ENCODE measurements around the gene TMEM50B.
"Not testable (repeated sequence)": the region's sequence is repeated elsewhere in the genome, so short reads cannot be mapped to it uniquely, and the experiment has no call there.

TMEM50B gene

GRCh38 chr21:33434770-33435360, 44.9 kb downstream of the TMEM50B start:
- no peak for DNase-seq
- intact Hi-C loops (cut with DNase I) = loop anchor here (5.0 kb wide), 1 partner anchor 233 kb away; no protein-coding TSS in a partner anchor

- intact Hi-C loops (cut with DNase I) = loop anchor here (5.0 kb wide), 1 partner anchor 231 kb away; no protein-coding TSS in a partner anchor
These were observed 46.2 kb downstream of the TMEM50B start for GRCh38 chr21:33433425-33434114.

GRCh38 chr21:33433001-33433400, 46.8 kb downstream of the TMEM50B start:
- no peak for DNase-seq
- intact Hi-C loops (cut with DNase I) = loop anchor here (5.0 kb wide), 1 partner anchor 231 kb away; no protein-coding TSS in a partner anchor

More at GRCh38 chr21:33433425-33434114, 46.2 kb downstream of the TMEM50B start:
- no peak for DNase-seq

- intact Hi-C loops (cut with DNase I) = loop anchor here (5.0 kb wide), 1 partner anchor 230 kb away; no protein-coding TSS in a partner anchor
- DNase-seq = no peak
These were observed 47.3 kb downstream of the TMEM50B start for GRCh38 chr21:33432496-33432895.

DNA sequence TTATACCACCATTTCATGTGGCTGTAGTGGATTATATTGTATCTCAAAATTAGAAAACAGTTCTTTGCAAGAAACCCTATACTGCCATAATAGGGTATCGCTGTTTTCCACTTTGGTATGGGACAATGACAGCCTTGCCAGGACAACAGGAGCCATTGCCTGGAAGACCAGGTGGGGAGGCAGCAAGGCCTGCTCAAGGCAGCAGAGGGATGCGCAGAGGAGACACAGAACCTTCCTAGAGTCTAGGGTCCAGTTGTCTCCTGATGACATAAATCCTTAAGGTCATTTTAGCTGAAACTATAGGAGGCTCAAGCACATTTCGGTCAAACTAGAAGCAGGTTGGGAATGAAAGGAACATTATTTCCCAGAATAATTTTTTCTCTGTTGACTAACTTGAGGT, 48.9 kb downstream of the TMEM50B start:
- no peak for DNase-seq
- intact Hi-C loops (cut with DNase I) = loop anchor here (5.0 kb wide), 1 partner anchor 229 kb away; no protein-coding TSS in a partner anchor

DNA sequence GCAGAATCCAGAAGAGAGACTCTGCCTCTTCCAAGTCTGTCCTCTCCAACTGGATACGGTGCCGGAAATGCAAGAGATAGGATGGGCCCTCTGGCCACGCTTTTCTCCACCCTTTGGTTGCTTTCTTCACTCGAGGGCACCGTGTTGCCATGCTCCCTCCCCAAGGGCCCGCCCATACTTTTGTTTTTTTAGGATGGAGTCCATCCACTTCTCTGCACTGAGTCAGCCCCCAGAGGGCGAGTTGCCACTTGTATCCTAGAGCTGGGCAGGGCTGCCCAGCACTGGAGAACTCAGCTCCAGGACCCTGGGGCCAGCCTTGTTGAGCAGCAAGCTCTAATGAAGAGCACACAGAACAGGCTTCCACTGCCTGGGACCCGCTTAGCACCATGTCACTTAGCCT, 51.1 kb downstream of the TMEM50B start:
- intact Hi-C loops (cut with DNase I) = no loop called here
- DNase-seq = no peak

DNA sequence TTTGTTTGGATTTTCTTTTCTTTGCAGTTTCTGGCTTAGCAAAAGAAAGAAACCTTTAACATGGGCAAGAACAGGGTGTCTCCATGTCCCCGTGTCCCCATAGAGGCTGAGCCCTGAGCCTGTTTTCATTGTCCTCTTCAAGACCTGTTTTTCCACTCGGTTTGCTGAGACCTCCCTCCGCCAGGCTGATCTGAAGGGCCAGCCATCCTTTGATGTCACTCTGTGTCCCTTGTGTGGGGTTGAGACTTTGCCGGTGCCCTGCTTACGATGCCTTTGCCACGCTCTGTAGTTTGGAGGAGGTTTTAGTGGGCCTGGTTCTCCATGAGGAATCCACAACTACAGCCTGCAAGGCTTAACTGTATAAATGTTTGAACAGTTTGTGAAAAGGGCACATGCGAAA, 52.7 kb downstream of the TMEM50B start:
- intact Hi-C loops (cut with DNase I) = no loop called here
- no peak for DNase-seq

GRCh38 chr21:33425825-33426224, 53.9 kb downstream of the TMEM50B start:
- intact Hi-C loops (cut with DNase I) = no loop called here
- no peak for DNase-seq

DNA sequence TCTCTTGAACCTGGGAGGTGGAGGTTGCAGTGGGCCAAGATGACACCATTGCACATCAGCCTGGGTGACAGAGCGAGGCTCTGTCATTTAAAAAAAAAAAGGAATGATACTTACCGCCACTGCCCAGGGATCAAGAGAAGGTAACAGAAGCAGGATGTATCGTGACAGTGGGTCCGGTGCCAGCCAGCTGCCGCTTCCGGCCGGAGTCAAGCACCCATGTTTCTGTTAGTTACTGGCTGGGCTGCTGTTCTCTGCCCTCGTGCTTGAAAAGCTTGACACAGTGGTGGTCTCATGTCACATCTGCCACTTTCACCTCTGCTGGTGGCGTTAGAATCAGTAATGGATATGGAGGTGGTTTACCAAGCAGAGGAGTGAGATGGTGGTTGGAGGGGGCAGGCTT, 55.6 kb downstream of the TMEM50B start:
- DNase-seq = no peak
- intact Hi-C loops (cut with DNase I) = no loop called here

GRCh38 chr21:33421713-33422393, 57.9 kb downstream of the TMEM50B start:
- intact Hi-C loops (cut with DNase I) = no loop called here
- DNase-seq = no peak

GRCh38 chr21:33419538-33420123, 60.1 kb downstream of the TMEM50B start:
- DNase-seq = peak in 1 of 10 donors; percentile 16
- intact Hi-C loops (cut with DNase I) = no loop called here

DNA sequence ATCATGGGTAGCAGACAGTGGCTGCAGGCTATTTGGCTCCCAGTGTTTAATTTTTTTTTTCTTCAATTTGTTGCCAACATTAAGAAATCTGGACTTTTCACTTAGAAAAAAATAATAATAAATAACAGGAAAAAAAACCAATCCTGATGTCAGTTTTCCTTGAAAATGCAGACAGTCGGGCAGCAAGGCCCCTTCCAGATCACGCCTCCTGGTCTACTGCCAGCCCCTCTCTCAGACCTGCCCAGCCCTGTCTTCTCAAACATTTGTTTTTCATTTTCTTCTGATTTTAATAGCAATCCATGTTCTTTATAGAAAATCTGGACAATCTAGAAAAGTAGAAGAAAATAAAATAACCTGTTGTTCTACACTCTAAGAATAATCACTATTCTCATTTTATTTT, 61.1 kb downstream of the TMEM50B start:
- DNase-seq = peak in 1 of 10 donors; percentile 71
- intact Hi-C loops (cut with DNase I) = no loop called here

DNA sequence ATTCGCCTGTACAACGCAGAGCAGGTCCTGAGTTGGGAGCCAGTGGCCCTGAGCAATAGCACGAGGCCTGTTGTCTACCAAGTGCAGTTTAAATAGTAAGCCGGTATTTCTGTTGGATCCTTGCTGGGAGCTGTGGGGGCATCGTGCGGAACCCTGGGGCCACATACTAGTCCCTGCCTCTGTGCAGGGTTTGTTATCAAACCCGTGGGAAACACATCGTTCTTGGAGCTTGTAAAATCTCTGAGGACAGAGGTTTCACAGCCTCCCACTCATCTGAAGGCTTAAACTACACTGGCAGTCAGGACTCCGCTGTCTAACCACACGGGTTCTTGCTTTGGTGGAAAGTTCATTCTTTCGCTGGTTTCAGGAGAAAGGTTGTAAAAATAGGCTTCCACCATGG, 64.8 kb downstream of the TMEM50B start:
- peak in 1 of 10 donors; percentile 51 for DNase-seq
- intact Hi-C loops (cut with DNase I) = no loop called here

GRCh38 chr21:33414068-33414467, 65.7 kb downstream of the TMEM50B start:
- intact Hi-C loops (cut with DNase I) = no loop called here
- peak in 1 of 10 donors; percentile 39 for DNase-seq

DNA sequence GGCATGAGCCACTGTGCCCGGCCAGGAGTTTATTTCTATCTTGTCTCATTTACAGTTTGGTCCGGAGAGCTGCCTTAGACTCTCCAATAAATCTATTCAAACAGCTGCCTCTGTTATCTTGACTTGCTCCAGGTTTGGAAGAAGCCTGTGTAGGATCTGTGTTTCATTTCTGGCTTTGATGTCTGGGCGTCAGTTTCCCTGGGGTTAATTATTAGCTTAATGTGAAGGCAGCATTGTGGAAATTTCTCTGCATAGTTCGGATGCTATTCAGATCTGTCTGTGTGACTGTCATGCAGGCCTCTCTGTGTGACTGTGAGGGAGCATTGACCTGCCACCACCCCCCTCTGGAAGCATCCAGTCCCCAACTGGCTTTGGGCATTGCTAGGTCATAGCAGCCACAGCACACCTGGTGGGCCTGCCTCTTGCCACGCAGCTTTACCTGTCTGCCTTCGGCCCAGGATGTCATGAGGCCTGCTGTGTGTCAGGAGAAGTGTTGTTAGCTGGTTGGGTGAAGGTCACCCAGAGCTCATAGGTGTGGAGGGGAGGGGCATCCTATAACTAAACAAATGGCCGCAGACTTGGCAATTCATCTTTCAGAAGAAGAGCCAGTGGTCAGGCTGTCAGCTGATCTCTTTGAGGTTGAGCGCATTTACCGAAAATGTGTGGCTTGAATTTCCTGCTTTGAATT, 66.8 kb downstream of the TMEM50B start:
- intact Hi-C loops (cut with DNase I) = no loop called here
- DNase-seq = peak in 1 of 10 donors; percentile 47

- intact Hi-C loops (cut with DNase I) = not testable (repeated sequence)
- peak in 1 of 10 donors; percentile 4 for DNase-seq
These were observed 67.3 kb downstream of the TMEM50B start for GRCh38 chr21:33412439-33412831.

DNA sequence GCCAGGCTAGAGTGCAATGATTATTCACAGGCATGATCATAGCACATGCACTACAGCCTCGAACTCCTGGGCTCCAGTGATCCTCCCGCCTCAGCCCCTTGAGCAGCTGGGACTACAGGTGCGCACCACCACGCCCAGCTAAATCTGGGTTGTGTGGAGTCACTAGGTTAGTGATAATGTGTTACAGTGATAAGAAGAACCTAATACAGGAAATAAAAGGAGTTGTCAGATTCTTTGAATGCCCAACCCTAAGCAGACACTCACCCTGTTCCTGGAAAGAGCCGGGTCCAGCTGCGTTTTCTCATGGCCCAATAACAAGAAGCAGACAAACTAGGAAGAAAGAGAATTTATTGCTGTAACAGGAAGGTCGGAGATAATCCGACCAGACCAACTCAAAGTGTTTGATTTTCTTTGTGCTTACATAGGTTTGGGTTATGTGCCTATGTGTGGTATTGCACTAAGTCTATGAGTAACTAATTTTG, 67.8 kb downstream of the TMEM50B start:
- peak in 1 of 10 donors; percentile 3 for DNase-seq
- intact Hi-C loops (cut with DNase I) = no loop called here

GRCh38 chr21:33406493-33406892, 73.3 kb downstream of the TMEM50B start:
- no peak for DNase-seq
- intact Hi-C loops (cut with DNase I) = no loop called here

GRCh38 chr21:33403786-33404585, 75.8 kb downstream of the TMEM50B start:
- intact Hi-C loops (cut with DNase I) = no loop called here
- DNase-seq = peak; percentile 42 to 95 (median 70)
